Activated CD8-positive, alpha-beta T cell treated with anti-CD3 and anti-CD28 coated beads, Interleukin-2, amount 10 ng/mL, durations not matched to agents 7 days and 5 days (primary cell): ENCODE measurements around the gene UNC5C. TPM values are rescaled to one million over a fixed set of nuclear protein-coding genes. Genes with fewer than 3 reads are reported as not detected.

ENCODE experiments used
- ATAC-seq: fragments of 150-1000 bp; cut with Tn5 transposase; one replicate; pipeline ENCODE4 v1.10.0; 2021; ENCODE audit warnings: moderate library complexity
- CTCF ChIA-PET: fragments of 350-600 bp; sonication (Branson Sonifier 250); formaldehyde crosslinking; loops from one replicate; lab custom pipeline; 2021; ENCODE audit warnings: antibody characterized with exemption; lab: Charles Lee
- POLR2A ChIA-PET: fragments of 350-600 bp; sonication (Branson Sonifier 250); formaldehyde crosslinking; loops from one replicate; lab custom pipeline; 2021; ENCODE audit warnings: antibody characterized with exemption; lab: Charles Lee
- DNase-seq: peaks from one replicate; pipeline ENCODE4 v3.0.0-alpha.2; 2020
- H3K27ac Mint-ChIP-seq: one replicate; pipeline ENCODE4 v1.8.0; 2021; ENCODE audit warnings: mild to moderate bottlenecking, mixed read lengths
- H3K27me3 Mint-ChIP-seq: one replicate; pipeline ENCODE4 v1.8.0; 2021; ENCODE audit warnings: low read depth, mixed read lengths
- H3K36me3 Mint-ChIP-seq: one replicate; pipeline ENCODE4 v1.8.0; 2021; ENCODE audit warnings: low read depth, mixed read lengths
- H3K4me1 Mint-ChIP-seq: one replicate; pipeline ENCODE4 v1.8.0; 2021; ENCODE audit warnings: low read depth, mixed read lengths
- H3K4me3 Mint-ChIP-seq: one replicate; pipeline ENCODE4 v1.8.0; 2021; ENCODE audit warnings: mild to moderate bottlenecking, mixed read lengths
- H3K9me3 Mint-ChIP-seq: one replicate; pipeline ENCODE4 v1.8.0; 2022; ENCODE audit warnings: mixed read lengths; ENCODE audit not compliant: insufficient read depth
- total RNA-seq, 2 experiments: library from RNA; stranded (reverse); gene quantifications; one replicate each; pipeline ENCODE4 v1.2.3, GENCODE V29; 2021

UNC5C gene
- total RNA-seq, 2 experiments from 2014 or later = not detected

DNA sequence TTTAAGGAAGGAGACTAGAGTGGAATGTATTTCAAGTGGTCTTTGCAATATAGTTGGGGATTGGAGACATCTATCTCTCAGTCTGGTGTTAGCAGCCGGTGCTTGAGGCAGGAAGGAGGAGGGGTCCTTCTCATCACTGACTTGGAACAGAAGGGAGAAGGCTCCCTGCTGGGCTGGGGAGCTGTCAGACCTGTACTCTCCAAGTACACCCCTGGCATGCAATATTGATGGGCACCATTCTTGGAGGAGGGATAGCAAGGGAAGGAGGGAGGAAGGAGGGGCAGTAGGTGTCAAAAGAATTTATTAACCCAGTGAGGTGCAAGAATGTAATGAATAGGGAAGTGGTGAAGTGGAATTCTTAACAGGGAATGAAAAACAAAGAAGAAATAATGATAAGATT, 338.8 kb downstream of the UNC5C start:
- Mint-ChIP-seq H3K9me3 (no peaks in the 10 kb centered on the region), H3K36me3 (no peaks in the 10 kb centered on the region), H3K4me1 (no peaks in the 10 kb centered on the region), H3K27me3 (peaks cover 8% of the 10 kb centered on the region), H3K4me3 (no peak overlapping the region), H3K27ac (no peak overlapping the region)
- POLR2A ChIA-PET = interaction anchor here (0.6 kb wide), 1 partner anchor 14 kb away, joined by 3 read pairs; no protein-coding TSS in a partner anchor
- ATAC-seq (no peak), DNase-seq (no peak)
- CTCF ChIA-PET = interaction anchor here (0.5 to 1.5 kb wide), 2 partner anchors 11 to 128 kb away, joined by 3 read pairs; no protein-coding TSS in a partner anchor

DNA sequence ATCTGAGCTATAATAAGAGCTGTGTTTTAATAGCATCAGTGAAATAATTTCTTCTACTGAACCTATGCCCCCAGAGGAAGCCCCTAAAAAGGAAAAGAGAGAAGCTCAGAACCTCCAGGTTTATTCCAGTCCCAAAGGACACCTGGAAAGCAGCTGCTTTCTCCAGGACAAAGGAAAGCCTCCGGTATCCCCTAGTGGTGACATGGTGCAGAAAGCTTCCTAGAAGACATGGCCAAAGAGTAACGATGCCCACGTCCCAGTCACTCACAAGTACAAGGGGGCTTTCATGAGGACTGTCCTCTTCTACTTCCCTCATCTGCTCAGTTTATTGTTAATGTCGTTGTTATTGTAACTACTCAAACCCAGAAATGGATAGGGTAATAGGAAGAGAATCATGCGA, 343.9 kb downstream of the UNC5C start:
- Mint-ChIP-seq H3K27me3 (peaks cover 6% of the 10 kb centered on the region), H3K4me3 (no peak overlapping the region), H3K36me3 (no peaks in the 10 kb centered on the region), H3K9me3 (no peaks in the 10 kb centered on the region), H3K4me1 (no peaks in the 10 kb centered on the region), H3K27ac (no peak overlapping the region)
- CTCF ChIA-PET = interaction anchor here (1.2 to 1.8 kb wide), 3 partner anchors 35 to 41 kb away, joined by 3 to 9 read pairs (median 6); no protein-coding TSS in a partner anchor
- no peak for DNase-seq
- POLR2A ChIA-PET = no interaction called here
- ATAC-seq = no peak

DNA sequence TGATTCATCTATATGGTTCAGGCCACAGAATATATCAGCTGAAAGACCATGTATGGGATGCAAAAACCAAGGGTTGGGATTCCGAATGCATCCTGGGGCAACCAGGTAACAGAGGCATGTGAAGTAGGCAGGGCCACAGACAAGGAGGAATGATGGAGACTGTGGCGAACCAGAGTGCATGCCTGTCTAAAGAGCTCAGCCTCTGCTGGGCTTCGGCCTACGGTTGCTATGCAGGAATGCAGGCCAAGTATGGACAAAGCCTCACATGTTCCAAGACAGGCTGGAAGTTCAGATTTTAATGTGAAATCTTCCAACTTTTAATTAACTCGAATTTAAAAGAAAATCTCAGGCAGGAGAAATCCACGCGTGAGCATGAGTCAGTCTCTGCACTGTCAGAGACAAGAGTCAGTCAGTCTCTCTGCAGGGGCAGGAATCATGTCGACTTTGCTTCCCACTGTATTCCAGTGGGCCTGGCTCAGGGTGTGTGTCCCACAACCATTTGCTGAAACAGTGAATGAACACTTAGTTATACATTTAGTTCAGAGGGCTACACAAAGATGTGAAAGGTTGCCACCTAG, 344.4 kb downstream of the UNC5C start:
- Mint-ChIP-seq H3K9me3 (no peaks in the 10 kb centered on the region), H3K27me3 (peaks cover 2% of the 10 kb centered on the region), H3K36me3 (no peaks in the 10 kb centered on the region), H3K27ac (no peak overlapping the region), H3K4me3 (no peak overlapping the region), H3K4me1 (no peaks in the 10 kb centered on the region)
- no peak for DNase-seq
- ChIA-PET POLR2A (no interaction called here), CTCF (interaction anchor here (1.2 to 1.8 kb wide), 3 partner anchors 35 to 40 kb away, joined by 3 to 9 read pairs (median 6); no protein-coding TSS in a partner anchor)
- no peak for ATAC-seq

DNA sequence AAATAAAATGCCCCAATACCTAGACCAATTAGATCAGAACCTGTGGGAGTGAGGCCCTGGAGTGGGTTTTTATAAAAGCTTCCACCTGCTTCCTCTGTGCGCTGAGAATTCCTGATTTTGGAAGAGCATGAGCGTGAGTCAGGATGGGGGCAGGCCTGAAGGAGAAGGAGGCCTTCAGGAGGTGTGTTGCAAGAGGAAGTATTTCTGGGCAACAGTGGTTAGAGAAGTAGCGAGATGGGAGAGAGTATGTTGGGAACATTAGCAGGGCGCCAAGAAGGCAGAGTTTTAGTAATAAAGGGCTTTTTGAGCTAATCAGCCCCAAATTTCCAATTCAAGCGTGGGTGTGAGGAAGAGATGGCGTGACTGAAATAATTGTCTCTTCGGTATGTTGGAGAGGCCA, 349.8 kb downstream of the UNC5C start:
- no peaks in the 10 kb centered on the region for H3K36me3 Mint-ChIP-seq
- no peaks in the 10 kb centered on the region for H3K4me1 Mint-ChIP-seq
- no peaks in the 10 kb centered on the region for H3K9me3 Mint-ChIP-seq
- POLR2A ChIA-PET = no interaction called here
- ATAC-seq (no peak), DNase-seq (no peak)
- no peak overlapping the region for H3K4me3 Mint-ChIP-seq
- no peaks in the 10 kb centered on the region for H3K27me3 Mint-ChIP-seq
- no peak overlapping the region for H3K27ac Mint-ChIP-seq
- CTCF ChIA-PET = no interaction called here

DNA sequence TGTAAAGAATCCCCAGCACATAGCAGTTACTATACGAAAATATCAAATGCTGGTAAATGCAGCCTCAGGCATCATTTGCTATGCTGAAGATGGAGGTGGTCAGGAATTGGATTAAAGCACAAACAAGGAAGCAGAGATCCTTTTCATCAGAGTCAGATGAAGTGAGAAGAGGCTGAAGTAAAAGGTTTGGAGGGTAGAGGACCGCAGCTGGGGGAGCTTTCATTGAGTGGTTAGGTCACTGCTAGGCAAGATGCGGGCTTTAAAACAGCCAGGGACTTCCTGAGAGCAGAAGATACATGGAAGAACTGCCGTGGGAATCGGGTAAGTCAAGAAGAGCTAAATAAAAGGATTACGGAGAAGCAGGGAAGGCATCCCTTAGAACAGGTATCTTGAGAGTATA, 351.4 kb downstream of the UNC5C start:
- Mint-ChIP-seq H3K4me3 (no peak overlapping the region), H3K27ac (no peak overlapping the region), H3K27me3 (no peaks in the 10 kb centered on the region), H3K36me3 (no peaks in the 10 kb centered on the region), H3K9me3 (no peaks in the 10 kb centered on the region), H3K4me1 (no peaks in the 10 kb centered on the region)
- ChIA-PET POLR2A (no interaction called here), CTCF (interaction anchor here (1.2 kb wide), 1 partner anchor 11 kb away, joined by 4 read pairs; no protein-coding TSS in a partner anchor)
- ATAC-seq (no peak), DNase-seq (no peak)

DNA sequence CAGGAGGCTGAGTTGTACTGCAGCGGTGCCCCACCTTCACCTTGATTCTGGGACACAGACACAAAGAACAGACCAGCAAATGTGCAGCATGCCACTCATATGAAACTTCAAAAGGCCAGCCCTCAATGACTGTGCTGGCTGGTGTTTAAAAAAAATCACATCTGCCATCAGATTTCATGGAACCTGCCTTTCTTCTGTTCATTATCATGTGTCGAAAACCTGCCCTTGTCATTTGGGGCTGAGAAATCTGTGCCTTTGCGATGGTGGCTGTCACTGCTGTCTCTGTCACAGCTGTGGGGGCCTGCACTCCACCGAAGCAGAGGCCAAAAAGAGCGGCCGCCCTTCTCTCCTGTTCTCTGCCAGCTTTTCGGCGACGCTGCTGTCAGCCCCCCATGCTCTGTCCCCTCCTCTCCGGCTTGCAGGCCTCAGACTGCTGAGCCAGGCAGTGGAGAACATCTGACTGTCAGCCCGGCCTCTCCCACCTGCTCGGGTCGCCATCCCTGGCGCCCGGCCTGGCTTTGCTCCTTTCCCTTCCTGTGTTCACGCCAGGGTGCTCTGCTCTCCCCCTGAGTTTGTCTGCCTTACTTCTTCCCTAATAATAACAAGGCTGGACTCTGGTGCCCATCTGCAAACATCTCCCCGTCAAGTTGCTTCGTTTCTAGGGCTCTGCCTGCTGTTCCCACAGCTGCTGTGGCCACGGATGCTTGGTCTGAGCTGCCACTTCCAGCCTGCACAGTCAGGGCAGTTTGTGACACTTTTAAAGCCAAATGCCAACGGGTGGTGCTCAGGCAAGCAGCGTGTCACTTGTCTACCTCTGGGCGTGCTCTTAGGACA, 355.2 kb downstream of the UNC5C start:
- Mint-ChIP-seq H3K9me3 (no peaks in the 10 kb centered on the region), H3K27ac (no peak overlapping the region), H3K4me3 (no peak overlapping the region), H3K36me3 (no peaks in the 10 kb centered on the region), H3K4me1 (peaks cover 11% of the 10 kb centered on the region), H3K27me3 (no peaks in the 10 kb centered on the region)
- ChIA-PET CTCF (no interaction called here), POLR2A (no interaction called here)
- DNase-seq (no peak), ATAC-seq (no peak)

DNA sequence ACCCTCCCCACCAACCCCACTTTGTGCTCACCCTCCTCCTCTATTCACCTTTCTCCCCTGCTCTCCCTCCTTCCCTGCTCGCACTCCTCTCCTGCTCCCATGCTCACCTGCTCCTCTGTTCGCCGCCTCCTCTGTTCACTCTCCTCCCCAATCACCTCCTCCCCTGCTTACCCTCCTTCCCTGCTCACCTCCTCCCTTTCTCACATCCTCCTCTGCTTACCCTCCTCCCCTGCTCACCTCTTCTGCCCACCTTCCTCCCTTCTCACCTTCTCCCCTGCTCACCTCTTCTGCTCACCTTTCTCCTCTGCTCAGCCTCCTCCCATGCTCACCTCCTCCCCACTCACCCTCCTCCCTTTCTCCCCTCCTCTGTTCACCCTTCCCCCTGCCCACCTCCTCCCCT, 357.2 kb downstream of the UNC5C start:
- no peaks in the 10 kb centered on the region for H3K27me3 Mint-ChIP-seq
- no peak overlapping the region for H3K4me3 Mint-ChIP-seq
- peaks cover 15% of the 10 kb centered on the region for H3K4me1 Mint-ChIP-seq
- DNase-seq (no peak), ATAC-seq (no peak)
- no peaks in the 10 kb centered on the region for H3K9me3 Mint-ChIP-seq
- H3K27ac Mint-ChIP-seq = no peak overlapping the region
- H3K36me3 Mint-ChIP-seq = no peaks in the 10 kb centered on the region
- CTCF ChIA-PET = no interaction called here
- POLR2A ChIA-PET = no interaction called here

DNA sequence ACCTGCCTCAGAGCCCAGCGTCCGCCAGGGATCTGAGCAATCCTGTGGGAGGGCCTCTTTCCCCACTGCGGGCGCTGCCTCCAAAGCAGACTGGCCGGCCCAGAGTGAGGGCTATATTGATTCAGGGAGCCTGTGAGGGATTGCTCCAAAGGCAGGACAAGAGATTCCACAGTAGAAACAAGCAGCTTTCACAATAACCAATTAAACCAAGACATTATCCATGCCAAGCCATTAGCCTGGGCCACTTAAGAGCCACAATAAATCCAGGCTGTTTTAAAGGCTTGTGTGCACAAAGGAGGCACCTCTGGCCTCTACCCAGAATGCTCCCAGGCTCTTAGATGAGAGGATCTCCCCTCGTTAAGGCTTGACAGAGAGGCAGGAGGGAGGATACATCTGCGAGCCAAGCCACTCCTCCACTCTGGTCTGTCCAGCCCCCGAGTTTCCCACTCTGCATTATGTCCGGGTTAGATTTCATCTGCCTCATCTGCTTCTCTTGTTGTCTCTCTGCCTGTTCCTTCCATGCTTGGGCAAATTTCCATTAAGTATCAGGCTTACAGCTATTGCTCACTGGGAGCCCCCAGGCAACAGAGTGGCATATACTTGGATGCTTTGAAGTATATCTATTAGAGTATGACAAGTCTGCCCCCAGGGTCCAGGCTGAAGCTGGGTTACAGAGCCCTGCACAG, 357.9 kb downstream of the UNC5C start:
- Mint-ChIP-seq H3K27me3 (no peaks in the 10 kb centered on the region), H3K27ac (no peak overlapping the region)
- POLR2A ChIA-PET = no interaction called here

DNA sequence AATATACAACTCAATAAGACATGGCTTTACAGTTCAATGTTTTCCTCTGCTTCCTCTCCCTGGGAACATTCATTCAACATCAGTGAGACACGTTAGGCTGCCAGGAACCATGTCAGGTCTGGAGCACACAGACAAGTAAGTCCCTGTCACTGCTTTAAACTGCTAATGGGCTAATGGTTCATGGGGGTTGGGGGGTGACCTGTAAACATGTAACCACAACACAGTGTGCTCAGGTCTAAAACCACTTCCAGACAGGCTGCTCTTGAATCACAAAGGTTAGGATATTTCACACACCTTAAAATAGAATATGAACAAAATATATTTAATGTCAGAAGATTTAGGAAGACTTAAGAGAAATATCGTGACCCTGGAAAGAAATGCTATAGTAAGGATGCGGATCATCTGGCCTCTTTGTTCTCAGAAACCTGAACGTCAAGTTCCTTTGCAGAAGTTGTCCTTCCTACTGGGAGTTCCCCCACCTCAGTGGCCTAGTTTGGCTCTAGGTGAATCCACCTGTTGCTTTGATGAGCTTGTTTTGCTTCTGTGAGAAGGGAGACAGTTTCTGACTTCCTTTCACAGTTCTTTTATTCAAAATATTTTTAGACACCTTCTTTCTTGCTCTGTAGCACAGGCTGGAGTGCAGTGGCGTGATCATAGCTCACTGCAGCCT, 359.9 kb downstream of the UNC5C start:
- ATAC-seq (no peak), DNase-seq (no peak)
- Mint-ChIP-seq H3K36me3 (no peaks in the 10 kb centered on the region), H3K27me3 (no peaks in the 10 kb centered on the region), H3K4me3 (no peak overlapping the region), H3K9me3 (no peaks in the 10 kb centered on the region), H3K4me1 (peaks cover 15% of the 10 kb centered on the region), H3K27ac (no peak overlapping the region)
- ChIA-PET POLR2A (no interaction called here), CTCF (interaction anchor here (1.2 kb wide), 1 partner anchor 22 kb away, joined by 3 read pairs; no protein-coding TSS in a partner anchor)

More for the DNA sequence above, 357.9 kb downstream of the UNC5C start:
- CTCF ChIA-PET = no interaction called here
- ATAC-seq (no peak), DNase-seq (no peak)
- H3K9me3 Mint-ChIP-seq = no peaks in the 10 kb centered on the region
- H3K36me3 Mint-ChIP-seq = no peaks in the 10 kb centered on the region
- H3K4me3 Mint-ChIP-seq = no peak overlapping the region
- H3K4me1 Mint-ChIP-seq = peaks cover 15% of the 10 kb centered on the region

DNA sequence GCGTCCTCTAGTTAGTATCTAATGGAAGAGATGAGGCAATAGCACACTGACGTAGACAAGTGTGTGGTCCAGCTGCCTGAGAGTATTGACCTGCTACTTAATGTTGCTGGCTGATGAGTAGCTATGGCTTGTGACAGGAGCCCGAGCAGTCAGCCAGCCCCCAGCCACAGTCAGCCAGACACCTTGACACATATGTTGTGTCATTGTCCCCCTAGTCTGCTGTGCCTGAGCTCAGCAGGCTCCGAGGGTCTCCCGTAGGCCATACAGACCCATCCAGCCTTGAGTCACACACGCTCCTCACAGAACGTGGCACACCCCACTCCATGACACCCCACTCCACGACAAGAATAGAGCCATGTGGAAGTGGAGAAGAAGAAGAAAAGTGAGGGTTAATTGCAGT, 362.1 kb downstream of the UNC5C start:
- ATAC-seq = no peak
- CTCF ChIA-PET = interaction anchor here (0.8 kb wide), 1 partner anchor 20 kb away, joined by 4 read pairs; no protein-coding TSS in a partner anchor
- H3K27ac Mint-ChIP-seq = no peak overlapping the region
- peaks cover 15% of the 10 kb centered on the region for H3K4me1 Mint-ChIP-seq
- POLR2A ChIA-PET = no interaction called here
- H3K4me3 Mint-ChIP-seq = no peak overlapping the region
- no peak for DNase-seq
- H3K27me3 Mint-ChIP-seq = no peaks in the 10 kb centered on the region
- no peaks in the 10 kb centered on the region for H3K36me3 Mint-ChIP-seq
- no peaks in the 10 kb centered on the region for H3K9me3 Mint-ChIP-seq

DNA sequence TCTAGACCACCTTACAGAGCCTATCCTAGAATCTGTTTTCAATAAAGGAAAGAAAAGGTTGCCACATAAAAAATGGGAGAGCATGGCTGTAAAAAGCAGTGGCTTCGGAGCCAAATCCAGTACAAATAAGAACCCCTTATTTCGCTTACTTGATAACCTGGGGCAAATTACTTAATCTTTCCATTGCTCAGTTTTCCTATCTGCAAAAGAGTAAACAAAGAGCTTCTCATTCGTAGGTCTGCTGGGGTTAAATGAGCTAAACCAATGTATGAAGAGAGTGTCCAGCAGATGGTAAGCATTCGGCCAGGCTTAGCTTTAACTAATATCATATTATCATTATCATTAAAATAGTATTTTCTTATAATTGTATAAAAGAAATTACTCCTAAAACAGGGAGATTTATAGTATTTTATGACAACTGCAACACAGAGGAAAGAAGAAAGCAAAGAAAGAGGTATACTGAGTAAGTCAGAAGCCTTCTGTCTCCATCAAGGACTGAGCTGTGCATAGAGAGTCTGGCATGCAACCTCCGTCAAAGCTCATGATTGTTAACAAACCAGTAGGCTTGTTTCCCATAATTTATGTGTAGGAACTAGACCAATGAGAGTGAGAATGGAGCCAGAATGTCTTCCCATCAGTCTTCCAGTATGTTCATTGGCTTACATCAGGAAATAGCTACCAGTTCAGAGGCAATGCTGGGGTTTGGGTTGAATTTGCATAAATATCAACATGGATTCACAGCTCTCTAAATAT, 364.9 kb downstream of the UNC5C start:
- Mint-ChIP-seq H3K9me3 (no peaks in the 10 kb centered on the region), H3K4me1 (peaks cover 6% of the 10 kb centered on the region), H3K27ac (no peak overlapping the region), H3K36me3 (no peaks in the 10 kb centered on the region), H3K4me3 (no peak overlapping the region), H3K27me3 (no peaks in the 10 kb centered on the region)
- no peak for DNase-seq
- ChIA-PET POLR2A (no interaction called here), CTCF (interaction anchor here (1.9 kb wide), 1 partner anchor 17 kb away, joined by 5 read pairs; no protein-coding TSS in a partner anchor)
- ATAC-seq = no peak
